ENCODE results near the gene HOXB4.

Gene HOXB4

GRCh38 chr17:48577946-48578615 lies at the start of gene HOXB4:
HOXB4 (minus strand) TSS chr17:48578350; CDS start chr17:48578319, 31 bp downstream.
- peak; percentile 75 for DNase-seq

GRCh38 chr17:48627118-48627597 lies 49.0 kb upstream of the HOXB4 start:
- DNase-seq = no peak

- DNase-seq = peak; percentile 51
These were observed 48.3 kb upstream of the HOXB4 start, which contains the start of gene HOXB9 for GRCh38 chr17:48626245-48627117. HOXB9 (minus strand) TSS chr17:48626358; CDS start chr17:48626269, 89 bp downstream.

- peak; percentile 43 for DNase-seq
These were observed 47.5 kb upstream of the HOXB4 start for GRCh38 chr17:48625495-48626244.

GRCh38 chr17:48624544-48625494 lies 46.7 kb upstream of the HOXB4 start:
- no peak for DNase-seq

- no peak for DNase-seq
These were observed 46.0 kb upstream of the HOXB4 start for GRCh38 chr17:48624118-48624517.

GRCh38 chr17:48623583-48623982 lies 45.4 kb upstream of the HOXB4 start:
- no peak for DNase-seq

GRCh38 chr17:48622857-48623256 lies 44.7 kb upstream of the HOXB4 start:
- DNase-seq = no peak

- DNase-seq = no peak
These were observed 43.6 kb upstream of the HOXB4 start for GRCh38 chr17:48621410-48622392.

- DNase-seq = no peak
These were observed 42.5 kb upstream of the HOXB4 start for GRCh38 chr17:48620461-48621139.

GRCh38 chr17:48619826-48620449 lies 41.8 kb upstream of the HOXB4 start:
- DNase-seq = no peak

- peak; percentile 85 for DNase-seq
These were observed 40.2 kb upstream of the HOXB4 start for GRCh38 chr17:48618256-48618896.

GRCh38 chr17:48617471-48618255 lies 39.5 kb upstream of the HOXB4 start:
- DNase-seq = no peak

GRCh38 chr17:48616717-48617470 lies 38.7 kb upstream of the HOXB4 start:
- no peak for DNase-seq

GRCh38 chr17:48615963-48616716 lies 38.0 kb upstream of the HOXB4 start:
- DNase-seq = no peak
